Measurements from ENCODE around the gene ADAMTS15.
A peak's percentile ranks its signal among the peaks of the same experiment; 100 is the strongest.

Gene ADAMTS15, protein sequence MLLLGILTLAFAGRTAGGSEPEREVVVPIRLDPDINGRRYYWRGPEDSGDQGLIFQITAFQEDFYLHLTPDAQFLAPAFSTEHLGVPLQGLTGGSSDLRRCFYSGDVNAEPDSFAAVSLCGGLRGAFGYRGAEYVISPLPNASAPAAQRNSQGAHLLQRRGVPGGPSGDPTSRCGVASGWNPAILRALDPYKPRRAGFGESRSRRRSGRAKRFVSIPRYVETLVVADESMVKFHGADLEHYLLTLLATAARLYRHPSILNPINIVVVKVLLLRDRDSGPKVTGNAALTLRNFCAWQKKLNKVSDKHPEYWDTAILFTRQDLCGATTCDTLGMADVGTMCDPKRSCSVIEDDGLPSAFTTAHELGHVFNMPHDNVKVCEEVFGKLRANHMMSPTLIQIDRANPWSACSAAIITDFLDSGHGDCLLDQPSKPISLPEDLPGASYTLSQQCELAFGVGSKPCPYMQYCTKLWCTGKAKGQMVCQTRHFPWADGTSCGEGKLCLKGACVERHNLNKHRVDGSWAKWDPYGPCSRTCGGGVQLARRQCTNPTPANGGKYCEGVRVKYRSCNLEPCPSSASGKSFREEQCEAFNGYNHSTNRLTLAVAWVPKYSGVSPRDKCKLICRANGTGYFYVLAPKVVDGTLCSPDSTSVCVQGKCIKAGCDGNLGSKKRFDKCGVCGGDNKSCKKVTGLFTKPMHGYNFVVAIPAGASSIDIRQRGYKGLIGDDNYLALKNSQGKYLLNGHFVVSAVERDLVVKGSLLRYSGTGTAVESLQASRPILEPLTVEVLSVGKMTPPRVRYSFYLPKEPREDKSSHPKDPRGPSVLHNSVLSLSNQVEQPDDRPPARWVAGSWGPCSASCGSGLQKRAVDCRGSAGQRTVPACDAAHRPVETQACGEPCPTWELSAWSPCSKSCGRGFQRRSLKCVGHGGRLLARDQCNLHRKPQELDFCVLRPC

DNA sequence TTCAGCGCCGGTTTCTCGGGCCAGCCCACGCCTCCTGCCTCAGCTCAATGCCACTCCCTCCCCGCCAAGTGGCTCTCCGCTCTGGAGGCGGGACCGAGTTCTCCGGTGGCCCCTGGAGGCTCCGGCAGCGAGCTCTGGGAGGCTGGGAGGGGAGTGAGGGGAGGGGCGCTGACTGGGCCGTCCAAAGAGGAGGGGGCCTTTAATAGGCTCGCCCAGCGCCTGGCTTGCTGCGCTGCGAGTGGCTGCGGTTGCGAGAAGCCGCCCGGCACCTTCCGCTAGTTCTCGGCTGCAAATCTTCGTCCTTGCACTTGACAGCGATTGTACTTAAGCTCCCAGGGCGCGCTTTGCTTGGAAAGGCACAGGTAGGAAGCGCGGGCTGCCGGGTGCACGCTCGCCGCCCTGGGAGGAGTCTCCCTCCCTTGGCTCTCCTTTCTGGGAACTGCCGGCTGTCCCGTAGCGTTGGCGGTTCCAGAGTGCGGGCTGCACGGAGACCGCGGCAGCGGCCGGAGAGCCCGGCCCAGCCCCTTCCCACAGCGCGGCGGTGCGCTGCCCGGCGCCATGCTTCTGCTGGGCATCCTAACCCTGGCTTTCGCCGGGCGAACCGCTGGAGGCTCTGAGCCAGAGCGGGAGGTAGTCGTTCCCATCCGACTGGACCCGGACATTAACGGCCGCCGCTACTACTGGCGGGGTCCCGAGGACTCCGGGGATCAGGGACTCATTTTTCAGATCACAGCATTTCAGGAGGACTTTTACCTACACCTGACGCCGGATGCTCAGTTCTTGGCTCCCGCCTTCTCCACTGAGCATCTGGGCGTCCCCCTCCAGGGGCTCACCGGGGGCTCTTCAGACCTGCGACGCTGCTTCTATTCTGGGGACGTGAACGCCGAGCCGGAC lies at the start of gene ADAMTS15:
ADAMTS15 (plus strand) TSS at position 230 of the 894 bp plus-strand sequence; CDS start at position 559, 329 bp downstream.
- peak; percentile 64 to 71 for DNase-seq (ENCODE audit: low read depth in 2 of 2)

DNA sequence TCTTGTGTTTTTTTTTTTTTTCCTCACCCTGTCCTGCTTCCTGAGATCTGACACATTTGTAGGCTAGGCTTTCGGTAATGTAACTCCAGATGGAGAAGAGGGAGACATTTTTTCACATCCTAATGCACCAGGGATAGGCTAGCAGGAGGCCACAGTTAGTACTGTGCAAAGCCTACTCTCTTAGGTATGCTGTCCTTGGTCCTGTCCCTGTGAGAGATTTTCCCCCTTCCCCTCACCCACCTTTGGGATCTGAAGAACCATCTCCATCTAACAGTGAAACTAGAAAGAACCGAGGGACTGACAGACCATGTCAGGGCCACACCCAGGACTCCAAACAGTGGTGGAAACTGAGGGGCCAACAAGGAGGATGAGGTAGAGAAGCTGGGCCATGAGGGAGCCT lies 49.2 kb upstream of the ADAMTS15 start:
- DNase-seq (ENCODE audit: low read depth in 2 of 2) = no peak

DNA sequence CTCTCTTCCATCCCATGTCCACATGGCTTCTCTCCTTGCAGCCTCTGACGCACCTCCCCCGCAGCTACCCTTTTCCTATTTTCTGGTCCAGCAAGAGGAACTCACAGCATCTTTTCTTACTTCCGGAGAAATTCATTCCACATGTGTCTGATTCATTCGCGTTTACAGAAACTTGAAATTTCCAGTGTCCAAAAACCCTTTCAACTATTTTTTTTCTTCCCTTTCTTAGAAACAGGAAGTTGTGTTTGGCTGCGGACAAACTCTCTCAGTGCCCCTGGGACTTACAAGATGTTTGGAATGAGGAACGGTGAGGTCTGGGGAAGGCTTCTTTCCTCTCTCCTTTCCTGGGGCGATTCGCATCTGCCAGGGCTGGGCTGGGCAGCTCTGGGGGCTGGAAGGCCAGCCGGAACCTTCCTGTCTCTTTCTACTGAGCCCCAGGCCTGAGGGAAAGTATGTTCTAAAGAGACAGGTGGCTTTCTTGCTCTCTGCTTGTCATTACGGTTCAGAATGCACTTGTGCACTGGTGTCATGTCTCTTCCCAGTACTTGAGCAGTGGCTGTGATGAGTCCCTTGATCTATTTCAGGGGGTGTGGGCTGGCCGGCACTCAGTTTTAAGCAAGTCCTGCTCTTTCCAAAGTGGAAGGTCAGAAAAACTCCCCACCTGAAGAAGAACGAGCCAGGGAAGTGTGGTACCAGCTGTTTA lies 47.5 kb upstream of the ADAMTS15 start:
- DNase-seq (ENCODE audit: low read depth in 2 of 2) = peak; percentile 75 to 76

DNA sequence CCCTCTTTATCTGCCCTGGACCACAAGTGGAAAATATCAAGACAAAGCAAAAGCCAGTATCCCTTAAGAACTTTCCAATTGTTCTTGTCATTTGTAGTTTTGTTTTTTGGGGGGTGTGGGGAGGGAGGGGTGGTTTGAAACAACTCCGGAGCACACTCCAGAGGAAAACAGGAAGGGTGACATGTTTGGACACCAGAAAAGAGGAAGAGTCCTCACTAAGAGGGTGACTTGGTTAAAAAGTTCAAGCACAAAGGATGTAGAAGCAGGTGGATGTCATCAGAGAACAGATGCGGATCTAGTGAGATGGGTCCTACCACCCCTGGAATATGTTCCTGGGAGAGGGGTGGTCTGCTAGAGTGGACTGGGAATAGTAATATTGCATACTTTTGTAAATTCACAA lies 45.9 kb upstream of the ADAMTS15 start:
- no peak for DNase-seq (ENCODE audit: low read depth in 2 of 2)

DNA sequence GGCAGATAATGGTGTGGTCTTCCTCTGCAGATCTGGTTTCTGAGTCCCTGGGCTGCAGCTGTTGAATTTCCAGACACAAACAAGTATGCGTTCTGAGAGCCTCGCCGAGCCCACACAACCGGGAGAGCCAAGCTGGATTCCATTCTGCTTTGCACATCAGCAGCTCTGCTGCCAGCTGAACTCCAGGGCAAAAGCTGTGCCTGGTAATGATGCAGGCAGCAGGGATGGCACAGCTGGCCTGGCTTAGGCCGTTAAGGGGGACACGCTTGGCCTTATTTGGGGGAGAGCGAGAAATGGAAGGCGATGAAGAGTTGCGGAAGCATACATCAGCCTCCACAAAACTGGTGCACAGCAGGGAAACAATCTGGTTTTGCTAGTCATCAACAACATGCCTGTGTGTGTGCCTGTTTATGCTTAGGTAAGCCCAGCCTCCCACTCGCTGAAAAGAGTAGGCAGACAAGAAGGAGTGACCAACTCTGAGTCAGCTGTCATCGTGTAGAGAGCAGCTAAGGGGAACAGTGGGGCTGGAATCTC lies 45.1 kb upstream of the ADAMTS15 start:
- DNase-seq (ENCODE audit: low read depth in 2 of 2) = peak; percentile 65 to 69

DNA sequence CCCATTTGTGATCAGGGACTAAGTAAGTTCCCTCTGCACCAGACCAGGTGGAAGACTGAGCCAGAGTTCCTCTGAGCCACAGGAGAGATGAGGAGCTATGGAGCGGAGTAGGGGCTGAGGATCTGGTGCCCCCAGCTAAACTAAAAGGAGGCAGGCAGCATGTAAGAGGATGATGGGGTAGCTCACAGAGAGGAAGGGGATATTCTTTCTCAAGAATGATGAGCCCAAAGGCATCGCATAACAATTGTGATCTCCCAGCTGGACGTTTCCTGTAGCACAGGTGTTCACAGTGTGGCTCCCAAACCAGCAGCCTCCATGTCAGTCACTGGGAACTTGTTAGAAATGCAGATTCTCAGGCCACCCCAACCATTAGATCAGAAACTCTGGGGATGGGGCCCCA lies 44.5 kb upstream of the ADAMTS15 start:
- DNase-seq (ENCODE audit: low read depth in 2 of 2) = no peak

DNA sequence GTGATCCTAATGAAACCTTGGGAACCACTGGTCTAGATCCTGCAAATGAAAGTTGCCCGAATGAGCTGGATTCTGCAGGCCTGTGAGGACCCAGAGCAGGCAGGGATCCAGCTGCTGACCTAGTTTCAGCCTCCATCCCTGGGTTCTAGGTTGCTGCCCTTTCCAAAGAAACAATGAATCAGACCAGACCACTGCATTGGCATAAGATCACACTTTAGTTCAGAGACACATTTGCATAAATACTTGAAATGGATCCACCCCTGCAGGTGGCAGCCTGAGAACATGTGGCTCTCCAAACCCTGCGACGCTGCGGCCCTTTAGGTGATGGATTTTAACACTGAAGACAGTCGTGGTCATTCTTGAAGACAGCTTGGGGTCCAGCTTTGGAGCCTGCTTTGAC lies 43.7 kb upstream of the ADAMTS15 start:
- DNase-seq (ENCODE audit: low read depth in 2 of 2) = no peak

DNA sequence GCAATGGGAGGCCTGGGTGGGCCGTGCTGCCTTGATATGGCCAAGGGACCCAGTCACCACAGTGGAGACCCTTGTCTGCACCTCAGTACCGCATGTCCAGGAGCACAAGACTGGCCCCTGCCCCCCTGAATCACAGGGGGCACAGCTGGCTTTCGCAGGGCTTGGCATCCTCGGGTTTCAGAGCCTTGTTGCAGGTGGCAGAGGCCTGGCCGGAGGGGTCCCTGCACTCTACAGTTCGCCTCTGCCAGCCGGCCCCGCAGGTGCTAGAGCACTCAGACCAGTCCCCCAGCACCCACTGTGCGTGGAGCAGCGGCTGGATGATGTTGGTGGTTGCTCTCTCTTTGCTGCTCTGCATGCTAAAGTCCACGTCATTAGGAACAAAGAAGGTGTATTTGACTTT lies 43.0 kb upstream of the ADAMTS15 start:
- no peak for DNase-seq (ENCODE audit: low read depth in 2 of 2)

DNA sequence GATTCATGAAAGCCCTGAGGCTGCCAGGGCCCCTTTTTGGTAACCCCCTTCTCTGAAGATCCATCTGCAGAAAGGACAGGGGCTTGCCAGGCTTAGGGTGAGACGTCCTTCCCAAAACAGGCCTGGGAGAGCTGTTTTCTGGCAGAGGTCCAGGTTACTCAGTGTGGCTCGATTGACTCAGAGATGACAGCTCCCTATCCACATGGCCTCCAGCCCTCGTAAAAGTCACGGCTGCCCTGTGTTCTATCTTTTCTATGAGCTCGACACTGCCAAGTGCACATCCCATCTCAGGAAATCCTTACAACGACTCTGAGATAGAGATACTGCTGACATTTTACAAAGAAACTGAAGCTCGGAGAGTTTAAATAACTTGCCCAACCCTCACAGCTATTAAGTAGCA lies 40.5 kb upstream of the ADAMTS15 start:
- DNase-seq (ENCODE audit: low read depth in 2 of 2) = peak in 1 of 2 experiments; percentile 66

DNA sequence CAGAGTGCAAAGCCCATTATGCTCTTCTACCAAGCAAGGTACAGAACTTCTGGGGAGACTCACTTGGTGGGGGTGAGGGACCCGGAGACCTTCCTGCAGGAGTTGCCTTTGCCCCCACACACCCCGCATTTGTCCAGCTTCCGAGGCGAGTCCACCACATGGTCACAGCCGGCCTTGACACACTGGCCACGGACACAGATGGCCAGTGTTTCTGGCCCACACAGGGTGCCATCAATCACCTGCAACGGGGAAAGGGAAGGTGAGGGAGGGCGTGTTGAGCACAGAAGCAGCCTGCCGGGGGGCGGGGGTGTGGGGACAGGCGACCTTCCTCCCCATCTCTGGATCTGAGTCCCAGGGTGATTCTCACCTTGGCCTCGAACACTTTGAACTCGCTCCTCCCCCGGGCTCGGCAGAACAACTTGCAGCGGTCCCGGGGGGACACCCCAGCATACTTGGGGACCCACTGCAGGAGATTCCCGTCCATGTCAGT lies 40.0 kb upstream of the ADAMTS15 start:
- no peak for DNase-seq (ENCODE audit: low read depth in 2 of 2)

DNA sequence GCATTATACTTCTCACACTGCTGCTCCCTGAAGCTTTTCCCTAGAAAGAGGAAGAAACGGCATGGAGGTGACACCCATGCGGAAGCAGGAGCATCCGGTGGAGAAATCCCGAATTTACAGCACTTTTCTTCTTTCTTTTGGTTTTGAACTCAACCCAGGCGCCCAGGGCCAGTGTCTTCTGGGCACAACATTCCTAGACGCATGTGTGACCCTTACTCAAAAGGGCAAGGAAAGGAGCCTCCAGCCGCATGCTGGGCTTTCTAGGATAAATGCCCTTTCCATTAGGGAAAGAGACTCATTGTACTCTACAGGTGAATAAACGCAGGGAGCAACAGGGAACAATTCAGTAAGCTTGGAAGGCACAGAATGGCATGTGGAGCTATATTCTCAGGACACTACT lies 39.5 kb upstream of the ADAMTS15 start:
- no peak for DNase-seq (ENCODE audit: low read depth in 2 of 2)

DNA sequence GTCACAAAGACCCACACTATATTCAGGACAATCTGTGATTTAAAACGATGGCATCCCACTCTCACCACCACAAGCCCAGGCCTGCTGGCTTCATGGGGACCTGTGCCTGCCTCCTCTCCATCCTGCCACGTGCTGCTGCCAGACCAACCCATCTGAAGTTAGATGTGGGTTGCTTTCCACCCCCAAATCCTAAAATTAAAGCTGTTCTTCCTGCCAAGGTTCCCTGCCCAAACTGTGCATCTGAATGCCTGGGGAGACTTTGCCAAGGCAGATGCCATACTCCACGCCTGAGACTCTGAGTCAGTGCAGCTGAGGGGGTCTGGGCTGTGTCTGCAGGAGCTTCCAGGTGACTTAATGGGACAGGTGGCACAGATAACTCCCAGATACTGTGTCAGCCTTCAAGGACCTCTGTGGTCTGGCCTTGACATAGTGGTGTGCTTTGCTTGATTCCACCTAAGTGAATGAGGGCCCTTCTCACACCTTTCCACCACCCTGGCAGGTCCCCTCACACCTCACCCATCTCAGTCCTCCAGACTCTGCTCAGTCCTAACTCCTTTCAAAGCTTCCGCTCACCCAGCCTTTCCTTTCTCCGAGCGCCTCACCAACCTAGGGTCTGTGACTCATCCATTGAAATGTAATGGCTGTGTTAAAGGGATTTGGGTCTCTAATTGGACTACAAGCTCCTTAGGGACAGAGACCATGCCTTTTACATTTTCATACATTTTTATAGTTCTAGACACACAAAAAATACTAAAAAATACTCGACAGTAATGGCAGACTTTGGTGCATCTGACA lies 38.7 kb upstream of the ADAMTS15 start:
- DNase-seq (ENCODE audit: low read depth in 2 of 2) = no peak

DNA sequence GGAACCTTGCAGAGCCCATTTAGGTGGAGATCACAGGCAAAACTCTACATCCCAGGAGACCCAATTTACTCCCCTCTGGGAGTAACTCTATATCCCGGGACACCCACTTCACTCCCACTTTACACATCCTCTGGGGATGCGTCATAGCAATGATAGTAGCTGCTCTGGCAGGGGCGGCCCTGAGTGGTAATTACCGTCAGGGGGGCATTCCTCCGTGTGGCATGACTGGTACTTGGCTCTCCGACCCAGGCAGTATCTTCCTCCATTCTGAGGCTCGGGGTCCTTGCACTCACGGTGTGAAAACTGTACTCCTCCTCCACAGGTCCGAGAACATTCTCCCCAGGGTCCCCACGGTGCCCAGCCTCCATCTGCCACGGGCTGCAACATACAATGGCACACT lies 37.2 kb upstream of the ADAMTS15 start:
- DNase-seq (ENCODE audit: low read depth in 2 of 2) = no peak

DNA sequence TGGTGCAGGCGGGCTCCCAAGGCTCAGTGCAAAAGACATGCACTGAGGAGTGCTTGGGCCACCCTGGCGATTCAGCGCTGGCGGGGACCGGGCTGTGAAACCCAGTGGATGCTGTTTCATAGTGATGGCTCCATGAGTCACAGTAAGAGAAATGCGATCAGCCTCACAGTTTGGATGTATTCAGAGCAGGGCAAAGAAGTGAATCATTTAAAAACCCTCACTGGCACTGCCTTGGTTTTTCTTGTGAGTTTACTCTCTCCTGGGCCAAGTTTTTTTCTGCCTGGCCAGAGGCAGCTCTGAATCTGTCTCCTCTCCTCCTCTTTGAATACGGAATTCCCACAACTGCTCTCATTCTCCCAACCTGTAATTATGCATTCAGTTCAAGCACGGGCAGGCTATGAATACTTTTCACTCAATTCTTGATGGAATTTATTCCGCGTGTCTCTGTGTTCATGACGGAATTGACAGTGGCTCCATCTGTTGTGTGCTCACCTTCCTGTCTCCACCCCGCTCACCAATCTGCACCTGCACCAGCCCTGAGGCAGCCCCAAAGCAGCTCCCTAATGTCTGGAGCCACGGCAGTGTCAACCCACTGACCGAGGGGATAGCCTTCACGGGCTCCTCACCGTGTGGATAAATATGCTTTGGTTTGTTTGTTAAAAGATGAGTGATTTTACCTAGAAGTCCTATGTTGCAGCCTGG lies 34.9 kb upstream of the ADAMTS15 start:
- DNase-seq (ENCODE audit: low read depth in 2 of 2) = peak; percentile 44 to 58

DNA sequence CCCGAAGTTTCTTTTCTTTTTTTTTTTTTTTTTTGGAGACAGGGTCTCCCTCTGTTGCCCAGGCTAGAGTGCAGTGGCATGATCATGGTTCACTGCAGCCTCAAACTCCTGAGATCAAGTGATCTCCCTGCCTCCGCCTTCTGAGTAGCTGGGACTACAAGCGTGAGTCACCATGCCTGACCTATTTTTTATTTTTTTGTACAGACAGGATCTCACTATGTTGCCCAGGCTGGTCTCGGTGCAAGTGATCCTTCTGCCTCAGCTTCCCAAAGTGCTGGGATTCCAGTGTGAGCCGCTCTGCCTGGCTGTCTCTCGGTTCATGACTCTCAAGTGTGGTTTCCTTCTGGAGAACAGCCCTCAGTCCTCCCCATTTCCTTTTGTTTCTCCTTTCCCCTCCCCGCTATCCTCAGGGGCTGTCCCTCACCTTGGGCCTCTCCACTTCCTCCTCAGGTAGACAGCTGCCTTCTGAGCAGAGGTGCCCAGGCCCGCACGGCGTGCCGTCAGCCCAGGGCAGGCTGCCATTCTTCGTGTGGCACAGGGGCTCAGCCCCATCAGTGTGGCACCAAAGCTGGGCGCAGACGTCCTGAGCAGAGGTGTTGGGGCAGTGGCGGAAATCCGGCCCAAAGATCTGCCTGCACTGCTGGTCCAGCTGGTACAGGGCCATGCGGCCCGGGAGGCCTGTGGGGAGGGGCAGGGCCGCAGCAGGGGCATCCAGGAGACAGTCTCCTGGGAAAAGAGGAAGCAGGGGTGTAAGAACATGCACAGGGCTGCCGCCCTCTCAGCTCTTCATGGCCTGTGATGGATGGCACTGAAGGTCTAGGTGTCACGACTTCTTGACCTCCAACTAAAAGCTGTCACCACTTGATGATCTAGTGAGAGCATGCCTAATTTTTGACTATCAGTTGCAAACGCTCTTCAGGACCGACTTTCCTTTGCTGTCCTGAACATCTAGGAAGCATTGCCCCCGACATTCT lies 34.1 kb upstream of the ADAMTS15 start:
- no peak for DNase-seq (ENCODE audit: low read depth in 2 of 2)

DNA sequence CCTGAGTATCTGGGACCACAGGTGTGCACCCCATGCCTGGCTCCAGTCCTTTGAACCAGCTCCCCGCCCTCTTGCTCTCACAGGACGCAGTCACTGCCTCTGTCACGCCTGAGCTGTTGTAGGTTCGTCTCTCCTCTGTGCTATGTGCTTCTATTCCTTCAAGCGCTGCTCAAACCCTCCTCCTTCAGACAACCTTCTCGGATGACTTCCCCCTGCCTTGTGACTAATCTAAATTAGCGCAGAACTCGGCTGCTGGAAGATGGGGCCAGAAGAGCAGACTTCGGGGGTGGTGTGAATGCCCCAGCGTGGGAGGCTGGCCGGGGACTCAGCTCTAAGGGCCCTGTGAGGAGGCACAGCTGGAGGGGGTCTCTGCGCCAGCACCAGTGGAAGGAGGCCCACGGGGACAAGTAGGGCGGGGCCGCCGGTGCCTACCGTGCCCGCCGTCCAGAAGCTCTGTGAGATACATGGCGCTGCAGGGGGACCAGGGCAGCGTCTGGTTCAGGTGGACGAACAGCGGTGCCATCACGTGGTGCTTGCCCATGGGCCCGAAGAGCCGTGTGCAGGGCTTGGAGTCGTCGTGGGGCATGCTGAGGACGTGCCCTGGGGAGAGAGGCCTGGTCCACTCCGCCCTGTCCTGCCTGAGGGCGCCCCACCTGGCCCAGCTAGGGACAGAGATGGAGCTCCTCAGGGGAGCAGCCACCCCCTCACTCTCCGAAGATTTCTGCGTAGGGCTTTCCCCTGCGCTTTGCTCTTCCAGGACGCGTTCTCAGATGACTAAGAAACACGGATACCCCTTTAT lies 32.5 kb upstream of the ADAMTS15 start:
- DNase-seq (ENCODE audit: low read depth in 2 of 2) = no peak

DNA sequence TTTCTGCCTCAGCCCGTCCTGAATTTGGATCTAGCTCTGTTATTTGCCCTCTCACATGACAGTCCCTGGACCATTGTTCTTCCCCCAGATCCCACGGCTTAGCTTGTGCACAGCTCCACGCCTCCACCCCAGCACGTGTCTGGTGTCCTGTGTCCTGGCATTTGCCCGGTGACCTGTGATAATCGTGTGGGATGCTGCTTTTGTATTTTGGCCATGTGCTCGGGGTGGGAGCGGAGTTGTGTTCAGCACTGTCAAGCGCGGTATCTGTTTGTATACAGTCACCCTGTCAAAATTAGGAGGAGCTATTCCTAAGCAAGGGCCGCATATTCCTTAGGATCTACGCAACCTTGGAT lies 31.9 kb upstream of the ADAMTS15 start:
- DNase-seq (ENCODE audit: low read depth in 2 of 2) = no peak
